HG03139 (cell line): ENCODE results near the gene KANSL2.
"Not testable (repeated sequence)": the region's sequence is repeated elsewhere in the genome, so short reads cannot be mapped to it uniquely, and the experiment has no call there.

Experiments used
- ATAC-seq: cut with Tn5 transposase; IDR thresholded peaks from one replicate; pipeline ENCODE4 v1.9.1; 2021; ENCODE audit not compliant: unreplicated experiment

Gene KANSL2

GRCh38 chr12:48681710-48682532, at the start of gene KANSL2:
Gene KANSL2 (minus strand): TSS chr12:48682238. CDS start chr12:48681632, 606 bp downstream.
- peak; percentile 99 for ATAC-seq

DNA sequence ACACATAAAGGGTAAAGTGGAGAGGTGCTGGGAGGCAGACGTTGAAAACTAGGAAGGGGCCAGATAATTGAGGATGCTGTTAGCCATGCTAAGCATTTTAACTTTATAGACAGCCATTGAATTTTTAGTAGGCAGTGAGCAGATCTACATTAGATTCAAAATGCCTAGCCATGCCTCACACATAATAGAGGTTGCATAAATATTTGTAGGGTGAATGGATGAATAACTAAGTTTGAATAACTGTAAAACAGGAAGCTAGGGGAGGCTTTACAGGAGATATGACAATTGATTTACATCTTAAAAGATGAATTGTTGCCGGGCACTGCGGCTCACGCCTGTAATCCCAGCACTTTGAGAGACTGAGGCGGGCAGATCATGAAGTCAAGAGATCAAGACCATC, 46.8 kb upstream of the KANSL2 start:
- no peak for ATAC-seq

- not testable (repeated sequence) for ATAC-seq
Measured at GRCh38 chr12:48720737-48721136, 38.7 kb upstream of the KANSL2 start.

- ATAC-seq: not testable (repeated sequence)
Measured at GRCh38 chr12:48720171-48720570, 38.1 kb upstream of the KANSL2 start.

- ATAC-seq: not testable (repeated sequence)
Measured at GRCh38 chr12:48719002-48719401, 37.0 kb upstream of the KANSL2 start.

- no peak for ATAC-seq
Measured at GRCh38 chr12:48717252-48717695, 35.2 kb upstream of the KANSL2 start.

- ATAC-seq: peak; percentile 98
Measured at GRCh38 chr12:48716493-48717251, 34.6 kb upstream of the KANSL2 start, which contains the start of gene CCNT1. Gene CCNT1 (minus strand): TSS chr12:48716707. CDS start chr12:48716675, 32 bp downstream.

- no peak for ATAC-seq
Measured at GRCh38 chr12:48716168-48716492, 34.1 kb upstream of the KANSL2 start.

GRCh38 chr12:48712209-48712608, 30.2 kb upstream of the KANSL2 start:
- ATAC-seq: no peak

DNA sequence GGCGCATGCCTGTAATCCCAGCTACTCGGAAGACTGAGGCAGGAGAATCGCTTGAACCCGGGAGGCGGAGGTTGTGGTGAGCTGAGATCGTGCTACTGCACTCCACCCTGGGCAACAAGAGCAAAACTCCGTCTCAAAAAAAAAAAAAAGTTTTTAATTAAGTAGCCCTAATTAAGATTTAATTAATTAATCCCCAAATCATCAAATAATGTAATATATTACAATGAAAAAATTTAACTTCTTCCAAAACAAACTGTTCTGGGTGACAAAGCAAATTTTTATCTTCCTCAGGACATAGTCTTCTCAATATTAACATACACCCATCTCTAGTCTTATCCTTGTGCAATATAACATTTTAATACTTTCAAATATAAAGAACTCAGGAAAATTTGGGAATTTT, 16.8 kb upstream of the KANSL2 start:
- ATAC-seq: not testable (repeated sequence)

- no peak for ATAC-seq
Measured at GRCh38 chr12:48696626-48697025, 14.6 kb upstream of the KANSL2 start.

- no peak for ATAC-seq
Measured at GRCh38 chr12:48695859-48696258, 13.8 kb upstream of the KANSL2 start.

DNA sequence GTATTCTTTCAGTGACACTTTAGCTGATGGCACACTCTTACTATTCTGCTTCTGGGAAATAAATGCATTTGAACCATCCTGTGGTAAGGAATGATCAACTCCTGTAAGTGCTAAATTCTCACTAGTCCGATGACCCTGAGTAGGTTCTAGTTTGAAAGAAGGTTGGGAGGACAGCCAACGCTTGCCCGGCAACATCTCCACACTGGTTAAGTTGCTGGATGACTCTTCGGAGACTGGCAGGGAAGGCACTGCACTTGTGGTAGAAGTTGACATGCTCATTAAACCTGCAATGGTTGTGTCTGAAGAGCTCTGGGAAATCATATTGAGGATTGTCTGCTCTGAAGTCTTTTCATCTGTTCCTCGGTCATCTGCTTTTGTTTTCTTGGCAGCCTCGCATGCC, 12.0 kb upstream of the KANSL2 start:
- ATAC-seq: no peak

DNA sequence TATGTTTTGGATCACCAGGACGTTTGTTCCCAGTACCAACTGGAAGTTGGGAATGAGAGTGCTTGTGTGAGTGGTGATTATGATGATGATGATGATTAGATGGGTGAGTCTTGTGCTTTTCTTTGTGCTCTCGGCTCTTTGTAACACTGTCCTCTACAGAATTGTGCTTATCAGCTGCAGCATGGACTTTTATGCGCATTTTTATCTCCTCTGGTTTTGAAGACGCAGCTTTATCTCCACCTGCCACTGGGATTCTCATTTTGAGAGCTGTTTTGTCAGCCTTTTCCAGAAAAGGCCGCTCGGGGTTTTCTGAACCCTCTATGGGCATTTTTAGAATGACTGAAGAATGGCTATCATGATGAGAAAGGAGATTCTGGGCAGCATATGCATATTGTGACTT, 11.5 kb upstream of the KANSL2 start:
- ATAC-seq: no peak

DNA sequence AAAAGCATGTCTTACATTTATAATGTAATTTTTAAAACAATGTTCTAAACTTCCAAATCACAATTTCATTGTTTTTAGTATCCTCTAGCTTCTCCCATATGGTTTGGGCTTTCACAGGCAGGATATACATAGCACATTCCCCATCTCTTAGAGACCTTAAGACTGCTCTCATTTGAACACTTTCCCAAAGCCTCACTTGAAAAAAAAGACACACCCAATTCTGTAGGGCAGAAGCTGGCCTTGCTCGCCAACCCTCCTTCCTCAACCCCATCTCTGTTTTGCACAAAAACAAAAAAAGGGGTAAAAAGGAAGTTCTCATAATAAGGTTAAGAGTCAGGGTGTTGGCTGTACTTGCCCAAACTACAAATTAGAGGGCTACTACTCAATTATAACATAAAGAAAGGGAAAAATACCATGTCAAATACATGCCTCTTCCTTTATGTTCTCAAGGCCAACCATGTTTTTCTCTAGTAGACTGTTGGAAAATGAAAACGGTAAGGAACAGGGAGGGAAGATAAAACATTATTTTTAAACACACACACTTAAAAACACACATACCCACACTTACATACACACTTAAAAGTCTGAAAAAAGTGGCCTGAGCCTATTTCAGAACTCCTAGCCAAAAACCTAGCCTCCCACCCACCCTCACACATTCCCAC, 9.9 kb upstream of the KANSL2 start:
- no peak for ATAC-seq

DNA sequence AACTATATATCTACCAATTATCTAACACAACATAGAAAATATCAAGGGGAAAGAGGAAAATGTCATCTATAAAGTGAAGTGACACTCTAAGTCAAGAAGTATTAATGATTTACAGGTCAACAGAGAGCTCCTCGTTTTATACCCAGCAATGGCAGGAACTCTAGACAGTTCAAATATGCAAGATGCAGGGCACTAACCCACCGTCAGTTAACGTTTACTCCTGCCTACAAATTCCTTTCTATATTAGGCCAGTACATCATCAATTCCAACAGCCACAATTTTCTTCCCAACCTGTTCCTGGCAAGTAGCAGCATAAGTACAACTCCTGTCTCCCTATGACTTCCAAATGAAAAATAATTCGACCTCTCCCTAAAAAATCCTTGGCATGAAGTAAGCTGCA, 9.0 kb upstream of the KANSL2 start:
- ATAC-seq: no peak

- ATAC-seq: no peak
Measured at GRCh38 chr12:48690436-48690835, 8.4 kb upstream of the KANSL2 start.

GRCh38 chr12:48688836-48689235, 6.8 kb upstream of the KANSL2 start:
- no peak for ATAC-seq

- no peak for ATAC-seq
Measured at GRCh38 chr12:48687592-48687991, 5.6 kb upstream of the KANSL2 start.

DNA sequence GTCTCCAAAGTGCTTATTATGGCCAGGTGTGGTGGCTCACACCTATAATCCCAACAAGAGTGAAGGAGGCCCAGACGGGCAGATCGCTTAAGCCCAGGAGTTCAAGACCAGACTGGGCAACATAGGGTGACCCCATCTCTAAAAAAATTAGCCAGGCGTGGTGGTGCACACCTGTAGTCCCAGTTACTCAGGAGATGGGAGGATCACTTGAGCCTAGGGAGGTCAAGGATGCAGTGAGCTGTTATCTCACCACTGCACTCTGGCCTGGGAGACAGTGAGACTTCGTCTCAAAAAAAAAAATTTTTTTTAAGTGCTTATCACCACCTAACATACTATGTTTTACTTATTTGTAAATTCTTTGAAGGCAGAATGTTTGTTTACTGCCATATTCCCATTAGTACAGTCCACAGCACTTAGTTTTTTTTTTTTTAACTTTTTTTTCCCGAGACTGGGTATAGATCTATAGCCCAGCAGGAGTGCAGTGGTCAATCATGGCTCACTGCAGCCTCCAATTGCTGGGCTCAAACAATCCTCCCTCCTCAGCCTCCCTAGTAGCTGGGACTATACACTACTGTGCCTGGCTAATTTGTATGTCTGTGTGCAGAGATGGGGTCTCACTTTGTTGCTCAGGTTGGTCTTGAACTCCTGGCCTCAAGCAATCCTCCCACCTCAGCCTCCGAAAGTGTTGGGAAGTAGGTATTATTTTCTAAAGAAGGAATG, 4.7 kb upstream of the KANSL2 start:
- no peak for ATAC-seq

- ATAC-seq: no peak
Measured at GRCh38 chr12:48686037-48686595, 4.1 kb upstream of the KANSL2 start.
